ENCODE results near the gene CALD1. TPM values are rescaled to one million over a fixed set of nuclear protein-coding genes. Genes with fewer than 3 reads are reported as not detected.
A peak's percentile ranks its signal among the peaks of the same experiment; 100 is the strongest.

Gene CALD1
- total and polyA plus RNA-seq, 2 experiments from 2014 or later, result 22.6 to 135 TPM

GRCh38 chr7:134755422-134756022 lies 23.9 kb upstream of the CALD1 start:
- TF ChIP-seq, protein P1, sequence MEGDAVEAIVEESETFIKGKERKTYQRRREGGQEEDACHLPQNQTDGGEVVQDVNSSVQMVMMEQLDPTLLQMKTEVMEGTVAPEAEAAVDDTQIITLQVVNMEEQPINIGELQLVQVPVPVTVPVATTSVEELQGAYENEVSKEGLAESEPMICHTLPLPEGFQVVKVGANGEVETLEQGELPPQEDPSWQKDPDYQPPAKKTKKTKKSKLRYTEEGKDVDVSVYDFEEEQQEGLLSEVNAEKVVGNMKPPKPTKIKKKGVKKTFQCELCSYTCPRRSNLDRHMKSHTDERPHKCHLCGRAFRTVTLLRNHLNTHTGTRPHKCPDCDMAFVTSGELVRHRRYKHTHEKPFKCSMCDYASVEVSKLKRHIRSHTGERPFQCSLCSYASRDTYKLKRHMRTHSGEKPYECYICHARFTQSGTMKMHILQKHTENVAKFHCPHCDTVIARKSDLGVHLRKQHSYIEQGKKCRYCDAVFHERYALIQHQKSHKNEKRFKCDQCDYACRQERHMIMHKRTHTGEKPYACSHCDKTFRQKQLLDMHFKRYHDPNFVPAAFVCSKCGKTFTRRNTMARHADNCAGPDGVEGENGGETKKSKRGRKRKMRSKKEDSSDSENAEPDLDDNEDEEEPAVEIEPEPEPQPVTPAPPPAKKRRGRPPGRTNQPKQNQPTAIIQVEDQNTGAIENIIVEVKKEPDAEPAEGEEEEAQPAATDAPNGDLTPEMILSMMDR (IDR thresholded peaks at IDR 0.05; ENCODE audit: low read depth, low read length), result peak; percentile 83
- H3K36me3 ChIP-seq, result no peaks in the 10 kb centered on the region
- H3K4me3 ChIP-seq, result no peak overlapping the region
- peak; percentile 56 to 57 for DNase-seq (ENCODE audit: low read depth in 1 of 2, low spot score in 1 of 2)
- H3K27me3 ChIP-seq, result no peaks in the 10 kb centered on the region
- no peaks in the 10 kb centered on the region for H3K4me1 ChIP-seq (ENCODE audit: low read depth)
- H3K9me3 ChIP-seq (ENCODE audit: low read depth), result no peaks in the 10 kb centered on the region
- no peak overlapping the region for H3K27ac ChIP-seq

GRCh38 chr7:134757938-134758337 lies 21.5 kb upstream of the CALD1 start:
- TF ChIP-seq, protein P1 (IDR thresholded peaks at IDR 0.05; ENCODE audit: low read depth, low read length), result no peak
- no peaks in the 10 kb centered on the region for H3K27me3 ChIP-seq

DNA sequence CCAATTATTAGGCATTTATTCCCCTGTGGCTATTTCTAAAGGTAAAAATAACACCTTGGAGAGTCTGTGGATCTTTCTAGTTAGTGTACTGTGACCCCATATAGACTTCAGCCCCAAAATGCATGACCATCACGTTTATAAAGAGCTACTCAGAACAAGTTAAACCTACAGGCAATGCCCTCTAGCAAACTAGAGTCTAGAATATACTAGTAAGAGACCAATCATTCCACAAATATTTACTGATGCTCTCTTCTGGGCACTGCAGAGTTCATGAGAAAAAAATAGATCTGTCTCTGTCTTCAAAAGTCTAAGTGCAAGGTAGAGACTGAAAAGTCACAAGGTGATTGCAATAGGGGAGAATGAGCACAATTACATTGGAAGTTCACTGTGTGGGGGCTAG lies 20.5 kb upstream of the CALD1 start:
- TF ChIP-seq, protein P1 (IDR thresholded peaks at IDR 0.05; ENCODE audit: low read depth, low read length), result no peak
- peaks cover 13% of the 10 kb centered on the region for H3K4me1 ChIP-seq (ENCODE audit: low read depth)
- no peak for DNase-seq (ENCODE audit: low read depth in 1 of 2, low spot score in 1 of 2)
- H3K36me3 ChIP-seq, result no peaks in the 10 kb centered on the region
- H3K4me3 ChIP-seq, result no peak overlapping the region
- H3K27me3 ChIP-seq, result no peaks in the 10 kb centered on the region
- H3K27ac ChIP-seq, result no peak overlapping the region
- H3K9me3 ChIP-seq (ENCODE audit: low read depth), result no peaks in the 10 kb centered on the region

More at GRCh38 chr7:134757938-134758337, 21.5 kb upstream of the CALD1 start:
- H3K4me1 ChIP-seq (ENCODE audit: low read depth), result peaks cover 13% of the 10 kb centered on the region
- no peak for DNase-seq (ENCODE audit: low read depth in 1 of 2, low spot score in 1 of 2)
- H3K27ac ChIP-seq, result no peak overlapping the region
- H3K4me3 ChIP-seq, result no peak overlapping the region
- H3K36me3 ChIP-seq, result no peaks in the 10 kb centered on the region
- H3K9me3 ChIP-seq (ENCODE audit: low read depth), result no peaks in the 10 kb centered on the region

DNA sequence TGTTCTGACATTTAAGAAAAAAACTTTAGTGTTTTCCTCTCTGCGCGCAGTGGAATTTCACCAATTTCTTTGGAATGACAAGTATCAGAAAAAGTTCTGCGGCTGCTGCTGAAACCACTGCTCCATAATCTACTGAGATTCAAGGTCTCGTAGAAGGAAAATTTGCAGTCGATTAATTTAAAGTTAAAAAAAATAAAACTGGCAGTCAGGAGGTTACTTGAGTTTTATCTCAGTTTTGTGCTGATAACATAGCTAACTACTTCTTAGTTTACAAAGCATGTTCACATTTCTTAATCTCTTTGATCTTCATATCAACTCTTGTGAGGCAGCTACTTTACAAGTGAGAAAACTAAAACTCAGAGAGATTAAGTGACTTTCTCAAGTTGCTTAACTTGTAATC lies 18.2 kb upstream of the CALD1 start:
- Histone ChIP-seq H3K27ac (peak overlapping the region; percentile 7), H3K27me3 (no peaks in the 10 kb centered on the region), H3K4me3 (no peak overlapping the region), H3K9me3 (ENCODE audit: low read depth) (no peaks in the 10 kb centered on the region), H3K36me3 (no peaks in the 10 kb centered on the region), H3K4me1 (ENCODE audit: low read depth) (peaks cover 13% of the 10 kb centered on the region)
- TF ChIP-seq, protein P1 (IDR thresholded peaks at IDR 0.05; ENCODE audit: low read depth, low read length), result no peak
- DNase-seq (ENCODE audit: low read depth in 1 of 2, low spot score in 1 of 2), result peak in 1 of 2 donors; percentile 65

DNA sequence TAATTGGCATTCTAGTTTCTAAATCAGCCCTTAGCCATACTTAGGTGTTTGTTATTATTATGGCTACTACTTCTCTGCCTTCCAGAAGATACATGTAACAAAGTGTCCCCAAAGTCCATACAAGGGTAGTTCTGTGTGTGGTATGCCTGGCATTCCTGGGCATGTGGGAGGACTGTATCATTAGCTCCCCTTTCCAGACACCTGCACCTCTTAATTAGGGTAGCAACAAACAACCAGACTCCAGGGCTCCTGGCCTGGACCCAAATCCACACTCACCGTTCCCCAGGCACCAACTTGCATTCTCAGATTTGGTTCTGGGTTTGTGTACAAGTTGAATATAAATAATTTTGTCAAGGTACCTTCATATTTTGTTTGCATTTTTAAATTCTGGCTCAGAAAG lies 15.5 kb upstream of the CALD1 start:
- Histone ChIP-seq H3K27me3 (no peaks in the 10 kb centered on the region), H3K9me3 (ENCODE audit: low read depth) (no peaks in the 10 kb centered on the region), H3K27ac (no peak overlapping the region), H3K4me3 (no peak overlapping the region), H3K4me1 (ENCODE audit: low read depth) (peaks cover 13% of the 10 kb centered on the region), H3K36me3 (no peaks in the 10 kb centered on the region)
- TF ChIP-seq, protein P1 (IDR thresholded peaks at IDR 0.05; ENCODE audit: low read depth, low read length), result no peak
- DNase-seq (ENCODE audit: low read depth in 1 of 2, low spot score in 1 of 2), result no peak

Data from cardiac muscle cell (in vitro differentiated cells and primary cell).